Heart left ventricle (tissue), 16 donors: ENCODE results near the gene PARP8. TPM values are rescaled to one million over a fixed set of nuclear protein-coding genes. Genes with fewer than 3 reads are reported as not detected.
A peak's percentile ranks its signal among the peaks of the same experiment; 100 is the strongest.

Experiments used
- ATAC-seq, 4 donors: fragments of 200-7000 bp; cut with Tn5 transposase; one replicate each; pipeline ENCODE4 v1.9.1; 2020 to 2022; ENCODE audit warnings: moderate library complexity in 4 of 4, mild to moderate bottlenecking in 3 of 4, moderate number of reproducible peaks in 1 of 4
- DNase-seq, 5 donors: peaks; one replicate each; pipeline ENCODE4 v3.0.0-alpha.2; 2020
- H3K27ac ChIP-seq, 12 donors: fragments of 200-600 bp; sonication (generic) in 4 of 12; one replicate each; pipeline versions ENCODE4 v1.5.0 to v1.8.0; 2016 to 2022; ENCODE audit warnings: mild to moderate bottlenecking in 2 of 12
- H3K27me3 ChIP-seq, 9 donors: fragments of 200-600 bp; sonication (generic) in 2 of 9; one replicate each; pipeline versions ENCODE4 v1.5.1 to v1.8.0; 2016 to 2022; ENCODE audit warnings: mild to moderate bottlenecking in 3 of 9
- H3K36me3 ChIP-seq, 9 donors: fragments of 200-600 bp; sonication (generic) in 2 of 9; one replicate each; pipeline versions ENCODE4 v1.5.0 to v1.8.0; 2018 to 2022; ENCODE audit warnings: mild to moderate bottlenecking in 2 of 9
- H3K4me1 ChIP-seq, 12 donors: fragments of 200-600 bp; sonication (generic) in 4 of 12; one replicate each; pipeline versions ENCODE4 v1.5.0 to v1.8.0; 2016 to 2022; ENCODE audit warnings: mild to moderate bottlenecking in 3 of 12
- H3K4me3 ChIP-seq, 12 donors: fragments of 200-600 bp; sonication (generic) in 4 of 12; one replicate each; pipeline versions ENCODE4 v1.5.0 to v1.8.0; 2017 to 2022; ENCODE audit warnings: mild to moderate bottlenecking in 9 of 12, moderate library complexity in 4 of 12
- H3K9me3 ChIP-seq, 12 donors: fragments of 200-600 bp; sonication (generic) in 4 of 12; one replicate each; pipeline versions ENCODE4 v1.5.0 to v1.8.0; 2016 to 2022; ENCODE audit warnings: mild to moderate bottlenecking in 1 of 12
- POLR2A ChIP-seq, 2 donors: fragments of 450-650 bp; IDR thresholded peaks; one replicate each; pipeline ENCODE4 v1.6.1; 2017; ENCODE audit warnings: antibody characterized with exemption in 2 of 2, mild to moderate bottlenecking in 2 of 2, moderate library complexity in 2 of 2
- WGBS, 4 donors: extraction: QIAGEN DNeasy Blood & Tissue Kit in 2 of 4; methylation state at CpG; one replicate each; pipeline versions ENCODE4 v1.1.5 to v1.1.7; 2013 to 2018; 5-methylcytosine and 5-hydroxymethylcytosine counted together
- intact Hi-C, 10 donors: fragments of 100-400 bp; cut with DNase I; formaldehyde crosslinking; loops; one replicate each; pipeline versions ENCODE4 v1.11.1 to v1.14.2; 2022
- polyA plus RNA-seq, 2 donors: library from polyadenylated mRNA; stranded (reverse); fragments of 200-250 nt; gene quantifications; one replicate each; pipeline ENCODE4 v1.2.3, GENCODE V29; 2013
- total RNA-seq, 9 donors: library from RNA; depleted of rRNA in 2 of 9; stranded (reverse); fragments of >200 nt in 2 of 9; fragmentation: NEBNext Ultra II Directional in 3 of 9; extraction: Animal tissue kit (Norgen Biotek cat#: 25700) in 3 of 9; gene quantifications; one replicate each; pipeline versions ENCODE4 v1.1.0 to v1.2.4, GENCODE V29; 2016 to 2023
- TF ChIP-seq, protein P1 (sequence below), 12 donors: fragments of 200-600 bp; sonication (generic) in 4 of 12; IDR thresholded peaks; one replicate each; pipeline versions ENCODE4 v1.5.0 to v1.8.0; 2018 to 2022; ENCODE audit warnings: antibody characterized with exemption in 12 of 12, mild to moderate bottlenecking in 5 of 12
- donor health status: ischemic (EF 13 %, LVEDD 7.1; RV severe dilation, severe dysfunction).
- donor health status: healthy with polysubstance abuse.
- donor health status: DM: no; HTN: yes; CAD: no.
- donor health status: DM: no; HTN: no; CAD: no.
- donor health status: ischemic (EF 25% LVEDD 6.9; RV normal size, moderate dysfunction).
- donor health status: ischemic (EF 25% LVEDD 5.7; RV mildly dilated, moderate dysfunction).
- donor health status: healthy.
- donor health status: DM: yes; HTN: yes; CAD: no.
- donor health status: ischemic (EF 35%, LVEDD 5.7; RV mildly dilated, moderate dysfunction).
- donor health status: nonischemic (EF 11% LVEDD 7.7; RV severe dilation, severe dysfunction).
- donor health status: DM: yes; HTN: yes; CAD: no.
- donor health status: PGD.
- donor health status: ischemic (EF 29% LVEDD 5.4; RV normal size, mild dysfunction).
- donor health status: nonischemic (EF 23%, LVEDD 6.1; RV moderate dilation, normal function).

Gene PARP8
- total and polyA plus RNA-seq, 11 donors = 1.6 to 22.5 (median 6.0) TPM

DNA sequence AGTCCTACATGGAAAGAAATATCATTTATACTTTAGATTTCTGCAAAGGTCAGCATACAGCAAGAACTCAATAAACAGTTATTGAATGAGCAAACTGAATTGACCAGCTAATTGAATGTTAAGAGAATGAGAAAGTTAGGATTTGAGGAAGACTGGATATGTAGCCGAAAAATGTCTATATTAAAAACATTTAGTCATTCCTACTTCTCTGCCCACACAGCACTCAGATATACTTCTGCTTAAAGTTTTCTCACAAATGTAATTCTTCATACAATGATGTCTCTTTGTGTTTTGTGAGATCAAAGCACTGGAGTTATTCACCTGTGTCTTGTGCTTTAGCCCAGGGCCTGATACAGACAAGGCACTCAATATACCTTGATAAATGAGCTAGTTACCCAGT, 188.6 kb downstream of the PARP8 start:
- WGBS, 4 donors = 92 to 96% (median 93%) methylated on average over 1 of the region's 1 CpG
- TF ChIP-seq POLR2A (IDR thresholded peaks at IDR 0.05) = no peak
- TF ChIP-seq, protein P1, sequence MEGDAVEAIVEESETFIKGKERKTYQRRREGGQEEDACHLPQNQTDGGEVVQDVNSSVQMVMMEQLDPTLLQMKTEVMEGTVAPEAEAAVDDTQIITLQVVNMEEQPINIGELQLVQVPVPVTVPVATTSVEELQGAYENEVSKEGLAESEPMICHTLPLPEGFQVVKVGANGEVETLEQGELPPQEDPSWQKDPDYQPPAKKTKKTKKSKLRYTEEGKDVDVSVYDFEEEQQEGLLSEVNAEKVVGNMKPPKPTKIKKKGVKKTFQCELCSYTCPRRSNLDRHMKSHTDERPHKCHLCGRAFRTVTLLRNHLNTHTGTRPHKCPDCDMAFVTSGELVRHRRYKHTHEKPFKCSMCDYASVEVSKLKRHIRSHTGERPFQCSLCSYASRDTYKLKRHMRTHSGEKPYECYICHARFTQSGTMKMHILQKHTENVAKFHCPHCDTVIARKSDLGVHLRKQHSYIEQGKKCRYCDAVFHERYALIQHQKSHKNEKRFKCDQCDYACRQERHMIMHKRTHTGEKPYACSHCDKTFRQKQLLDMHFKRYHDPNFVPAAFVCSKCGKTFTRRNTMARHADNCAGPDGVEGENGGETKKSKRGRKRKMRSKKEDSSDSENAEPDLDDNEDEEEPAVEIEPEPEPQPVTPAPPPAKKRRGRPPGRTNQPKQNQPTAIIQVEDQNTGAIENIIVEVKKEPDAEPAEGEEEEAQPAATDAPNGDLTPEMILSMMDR (IDR thresholded peaks at IDR 0.05) = no peak

DNA sequence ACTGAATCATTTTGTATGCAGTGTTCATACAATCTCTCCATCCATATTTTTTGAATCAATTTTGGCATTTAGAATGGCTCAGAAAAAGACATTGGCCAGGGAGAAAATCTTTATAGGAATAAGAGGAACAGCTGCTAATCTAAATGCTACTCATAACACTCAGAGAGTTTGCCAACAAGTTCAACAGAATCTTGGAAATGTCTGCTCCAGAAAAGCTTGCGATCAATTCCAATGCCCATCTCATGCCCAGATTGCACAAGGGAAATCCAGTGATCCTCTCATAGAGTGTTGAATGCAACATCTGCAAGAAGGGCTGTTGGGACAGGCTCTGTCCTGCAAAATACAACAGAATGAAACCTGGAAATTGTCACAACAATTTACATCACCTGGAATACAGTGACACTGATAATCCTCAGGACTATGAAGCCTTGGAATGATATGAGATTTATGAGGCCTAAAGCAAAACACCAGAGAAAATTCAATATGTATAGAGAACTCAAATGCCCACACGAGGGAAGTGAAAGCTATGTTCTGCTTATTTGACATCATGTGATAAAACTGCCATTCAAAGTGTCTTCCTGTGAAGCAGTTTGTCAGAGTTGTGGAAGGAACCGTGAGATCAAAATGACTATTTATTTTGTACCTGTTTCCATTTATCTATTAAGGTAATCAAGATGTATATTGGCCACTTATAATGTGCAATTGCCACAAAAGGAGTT, 190.1 kb downstream of the PARP8 start:
- ATAC-seq (peak in 1 of 4 donors; percentile 39), DNase-seq (no peak)
- WGBS, 4 donors = 34 to 76% (median 65%) methylated on average over 3 of the region's 3 CpGs
- peak overlapping the region in 1 of 12 donors; percentile 69 for H3K27ac ChIP-seq
- no peaks in the 10 kb centered on the region for H3K9me3 ChIP-seq
- no peak for TF ChIP-seq POLR2A (IDR thresholded peaks at IDR 0.05)
- TF ChIP-seq, protein P1 (IDR thresholded peaks at IDR 0.05) = no peak
- no peak overlapping the region for H3K4me3 ChIP-seq
- no peaks in the 10 kb centered on the region for H3K27me3 ChIP-seq
- no peaks in the 10 kb centered on the region for H3K36me3 ChIP-seq
- intact Hi-C loops = no loop called here
- H3K4me1 ChIP-seq = peaks cover 0 to 47% (median 0%) of the 10 kb centered on the region in 12 donors

More for the DNA sequence above, 188.6 kb downstream of the PARP8 start:
- no peak overlapping the region for H3K27ac ChIP-seq
- peaks cover 0 to 47% (median 0%) of the 10 kb centered on the region in 12 donors for H3K4me1 ChIP-seq
- ATAC-seq (no peak), DNase-seq (no peak)
- no peaks in the 10 kb centered on the region for H3K36me3 ChIP-seq
- H3K27me3 ChIP-seq = no peaks in the 10 kb centered on the region
- intact Hi-C loops = no loop called here
- no peaks in the 10 kb centered on the region for H3K9me3 ChIP-seq
- no peak overlapping the region for H3K4me3 ChIP-seq

DNA sequence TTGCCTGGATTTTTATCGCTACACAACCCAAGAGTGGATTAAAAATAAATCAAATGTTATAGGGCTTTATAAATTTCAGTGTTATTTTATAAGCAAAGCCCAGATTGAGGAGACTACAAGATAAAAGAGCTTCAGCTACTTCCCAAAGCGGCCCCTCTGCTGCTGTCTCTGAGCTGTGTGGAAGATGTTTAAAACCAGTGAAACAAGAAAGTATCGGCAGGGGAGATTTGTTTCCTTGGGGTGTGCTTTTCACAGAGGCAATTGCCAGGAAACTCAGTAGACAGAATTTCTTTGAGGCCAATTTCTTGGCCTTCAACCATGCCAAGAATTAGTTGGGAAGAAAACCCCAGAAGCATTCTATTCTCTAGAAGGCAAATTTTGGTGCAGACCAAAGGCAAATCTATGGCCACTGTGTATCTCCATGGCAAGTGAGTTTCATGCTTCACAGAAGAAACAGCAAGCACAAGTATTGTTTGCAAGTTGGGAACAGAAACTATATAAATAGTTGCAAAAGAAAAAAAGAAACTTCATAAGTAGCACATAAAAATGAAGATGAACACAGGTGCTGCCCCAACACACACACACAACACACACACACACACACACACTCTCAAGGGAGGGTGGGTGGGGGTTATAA, 197.2 kb downstream of the PARP8 start:
- ATAC-seq (no peak), DNase-seq (no peak)
- Histone ChIP-seq H3K4me1 (no peaks in the 10 kb centered on the region), H3K9me3 (no peaks in the 10 kb centered on the region), H3K36me3 (no peaks in the 10 kb centered on the region), H3K27me3 (peaks cover 0 to 4% (median 0%) of the 10 kb centered on the region in 9 donors), H3K4me3 (no peak overlapping the region), H3K27ac (no peak overlapping the region)
- intact Hi-C loops = no loop called here
- TF ChIP-seq, protein P1 (IDR thresholded peaks at IDR 0.05) = no peak
- no peak for TF ChIP-seq POLR2A (IDR thresholded peaks at IDR 0.05)
- WGBS, 4 donors = 81 to 95% (median 90%) methylated on average over 3 of the region's 3 CpGs

DNA sequence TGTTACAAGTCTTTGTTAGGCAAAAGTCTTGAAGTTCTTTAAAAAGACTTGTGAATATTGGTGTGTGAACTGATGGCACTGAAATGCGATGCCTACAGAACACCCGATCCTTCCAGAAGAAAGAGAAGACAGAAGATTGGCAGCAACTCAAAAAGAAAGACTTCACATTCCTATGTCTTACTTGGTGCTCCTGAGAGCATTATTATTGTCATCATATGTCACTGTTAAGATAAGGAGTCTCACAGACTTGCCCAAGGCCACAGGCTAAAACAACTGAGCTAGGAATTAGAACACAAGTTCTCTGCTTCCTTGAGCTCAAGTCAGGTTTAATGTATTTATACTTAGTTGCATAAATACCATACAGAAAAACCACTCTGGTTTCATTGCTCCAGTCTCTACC, 198.0 kb downstream of the PARP8 start:
- no peak overlapping the region for H3K4me3 ChIP-seq
- 27 to 72% (median 61%) methylated on average over 2 of the region's 2 CpGs for WGBS, 4 donors
- H3K36me3 ChIP-seq = no peaks in the 10 kb centered on the region
- no peak overlapping the region for H3K27ac ChIP-seq
- no peak for ATAC-seq
- H3K4me1 ChIP-seq = no peaks in the 10 kb centered on the region
- peaks cover 0 to 4% (median 0%) of the 10 kb centered on the region in 9 donors for H3K27me3 ChIP-seq
- no peak for TF ChIP-seq POLR2A (IDR thresholded peaks at IDR 0.05)
- TF ChIP-seq, protein P1 (IDR thresholded peaks at IDR 0.05) = no peak
- DNase-seq = no peak
- intact Hi-C loops = no loop called here
- no peaks in the 10 kb centered on the region for H3K9me3 ChIP-seq
